ENCODE measurements around the gene TMEM59.

Gene TMEM59

DNA sequence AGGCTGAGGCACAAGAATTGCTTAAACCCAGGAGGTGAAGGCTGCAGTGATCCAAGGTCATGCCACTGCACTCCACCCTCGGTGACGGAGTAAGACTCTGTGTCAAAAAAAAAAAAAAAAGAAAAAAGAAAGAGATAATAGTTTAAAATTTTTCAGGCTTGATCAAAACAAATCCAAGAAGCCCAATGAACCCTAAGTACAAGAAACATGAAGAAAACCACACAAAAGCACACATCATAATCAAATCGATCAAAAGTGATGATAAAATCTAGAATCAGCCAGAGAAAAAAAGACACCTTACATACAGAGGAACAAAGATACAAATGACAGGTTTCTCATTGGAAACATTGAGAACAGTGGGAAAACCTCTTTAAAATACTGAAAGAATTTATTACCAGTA is 66.5 kb downstream of the TMEM59 start:
- no peak overlapping the region for H3K27ac ChIP-seq (ENCODE audit: low read depth, low read length)
- H3K27me3 ChIP-seq (ENCODE audit: control insufficient read depth in 1 of 2, insufficient read depth in 2 of 2, low read length in 2 of 2), result no peaks in the 10 kb centered on the region
- no peak overlapping the region for H3K9ac ChIP-seq (ENCODE audit: low read depth in 1 of 2, low read length in 2 of 2)
- peaks cover 0 to 8% of the 10 kb centered on the region in 2 donors for H3K4me1 ChIP-seq (ENCODE audit: control insufficient read depth in 1 of 2, insufficient read depth in 2 of 2, low read length in 2 of 2)
- H3K36me3 ChIP-seq (ENCODE audit: control insufficient read depth in 1 of 2, insufficient read depth in 2 of 2, low read length in 2 of 2), result no peaks in the 10 kb centered on the region
- H3K4me3 ChIP-seq (ENCODE audit: low read depth in 1 of 2, low read length in 2 of 2), result no peak overlapping the region
- H3K9me3 ChIP-seq (ENCODE audit: control insufficient read depth in 1 of 2, low read length in 2 of 2), result no peaks in the 10 kb centered on the region

DNA sequence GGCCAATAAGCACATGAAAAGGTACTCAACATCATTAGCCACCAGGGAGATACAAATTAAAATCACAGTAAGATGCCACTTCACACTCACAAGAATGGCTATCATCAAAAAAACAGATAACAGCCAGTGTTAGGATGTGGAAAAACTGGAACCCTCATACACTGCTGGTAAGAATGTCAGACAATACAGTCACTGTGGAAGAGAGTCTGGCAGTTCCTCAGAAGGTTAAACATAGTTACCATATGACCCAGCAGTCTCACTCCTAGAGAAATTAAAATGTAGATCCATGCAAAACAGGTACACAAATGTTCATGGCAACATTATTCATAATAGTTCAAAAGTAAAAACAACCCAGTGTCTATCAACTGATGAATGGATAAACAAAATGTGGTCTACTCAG is 68.3 kb downstream of the TMEM59 start:
- Histone ChIP-seq H3K4me1 (ENCODE audit: control insufficient read depth in 1 of 2, insufficient read depth in 2 of 2, low read length in 2 of 2) (peaks cover 0 to 8% of the 10 kb centered on the region in 2 donors), H3K9ac (ENCODE audit: low read depth in 1 of 2, low read length in 2 of 2) (no peak overlapping the region), H3K4me3 (ENCODE audit: low read depth in 1 of 2, low read length in 2 of 2) (no peak overlapping the region), H3K27me3 (ENCODE audit: control insufficient read depth in 1 of 2, insufficient read depth in 2 of 2, low read length in 2 of 2) (no peaks in the 10 kb centered on the region), H3K27ac (ENCODE audit: low read depth, low read length) (no peak overlapping the region), H3K36me3 (ENCODE audit: control insufficient read depth in 1 of 2, insufficient read depth in 2 of 2, low read length in 2 of 2) (no peaks in the 10 kb centered on the region), H3K9me3 (ENCODE audit: control insufficient read depth in 1 of 2, low read length in 2 of 2) (no peaks in the 10 kb centered on the region)

DNA sequence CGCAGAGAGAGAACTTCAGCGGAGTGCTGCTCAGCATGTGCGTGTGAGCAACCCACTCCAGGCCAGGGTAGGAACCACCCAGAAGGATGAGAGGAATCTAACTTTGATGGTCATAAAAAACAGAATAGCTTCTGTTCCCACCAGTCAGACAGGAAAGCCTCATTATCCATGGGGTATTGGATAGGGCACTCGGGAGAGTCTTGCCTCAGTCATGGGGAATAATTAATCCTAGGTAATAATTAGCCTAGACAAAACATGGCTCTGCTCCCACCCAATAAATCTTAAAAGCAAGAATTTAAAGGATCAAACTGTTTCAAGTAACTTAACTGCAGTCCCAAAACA is 70.3 kb downstream of the TMEM59 start:
- H3K4me3 ChIP-seq (ENCODE audit: low read depth in 1 of 2, low read length in 2 of 2), result peak overlapping the region; percentile 63 to 69
- H3K27ac ChIP-seq (ENCODE audit: low read depth, low read length), result no peak overlapping the region
- H3K4me1 ChIP-seq (ENCODE audit: control insufficient read depth in 1 of 2, insufficient read depth in 2 of 2, low read length in 2 of 2), result peaks cover 0 to 8% of the 10 kb centered on the region in 2 donors
- no peaks in the 10 kb centered on the region for H3K9me3 ChIP-seq (ENCODE audit: control insufficient read depth in 1 of 2, low read length in 2 of 2)
- H3K36me3 ChIP-seq (ENCODE audit: control insufficient read depth in 1 of 2, insufficient read depth in 2 of 2, low read length in 2 of 2), result no peaks in the 10 kb centered on the region
- H3K9ac ChIP-seq (ENCODE audit: low read depth in 1 of 2, low read length in 2 of 2), result peak overlapping the region in 1 of 2 donors; percentile 34
- no peaks in the 10 kb centered on the region for H3K27me3 ChIP-seq (ENCODE audit: control insufficient read depth in 1 of 2, insufficient read depth in 2 of 2, low read length in 2 of 2)

DNA sequence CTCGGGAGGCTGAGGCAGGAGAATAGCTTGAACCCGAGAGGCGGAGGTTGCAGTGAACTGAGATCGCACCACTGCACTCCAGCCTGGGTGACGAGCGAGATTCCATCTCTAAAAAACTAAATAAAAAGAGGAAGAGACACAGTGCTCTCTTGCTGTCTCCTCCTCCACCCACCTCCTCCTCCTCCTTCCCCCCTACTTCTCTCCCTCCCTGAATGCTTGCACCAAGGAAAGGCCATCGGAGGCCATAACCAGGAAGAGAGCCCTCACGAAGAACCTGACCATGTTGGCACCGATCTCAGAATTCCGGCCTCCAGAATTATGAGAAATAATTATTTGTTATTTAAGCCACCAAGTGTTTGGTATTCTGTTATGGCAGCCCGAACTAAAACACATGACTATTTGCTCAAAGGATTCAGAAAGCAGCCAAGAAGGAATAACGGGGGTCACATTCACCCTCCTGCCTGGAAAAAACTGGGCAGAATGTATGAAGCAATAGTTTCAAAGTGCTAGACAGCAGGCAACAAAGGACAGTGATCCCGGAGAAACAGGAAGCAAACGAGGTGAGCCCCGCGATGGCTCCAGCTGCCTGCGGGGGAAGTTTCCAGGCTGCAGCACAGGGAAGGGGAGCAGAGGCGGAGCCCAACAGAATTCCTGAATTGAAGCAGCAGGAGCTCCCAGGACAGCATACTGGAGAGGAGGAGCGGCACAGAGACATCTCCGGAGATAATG is 70.8 kb downstream of the TMEM59 start:
- peaks cover 0 to 8% of the 10 kb centered on the region in 2 donors for H3K4me1 ChIP-seq (ENCODE audit: control insufficient read depth in 1 of 2, insufficient read depth in 2 of 2, low read length in 2 of 2)
- no peaks in the 10 kb centered on the region for H3K27me3 ChIP-seq (ENCODE audit: control insufficient read depth in 1 of 2, insufficient read depth in 2 of 2, low read length in 2 of 2)
- no peaks in the 10 kb centered on the region for H3K9me3 ChIP-seq (ENCODE audit: control insufficient read depth in 1 of 2, low read length in 2 of 2)
- peak overlapping the region; percentile 63 to 69 for H3K4me3 ChIP-seq (ENCODE audit: low read depth in 1 of 2, low read length in 2 of 2)
- H3K27ac ChIP-seq (ENCODE audit: low read depth, low read length), result no peak overlapping the region
- peak overlapping the region in 1 of 2 donors; percentile 34 for H3K9ac ChIP-seq (ENCODE audit: low read depth in 1 of 2, low read length in 2 of 2)
- H3K36me3 ChIP-seq (ENCODE audit: control insufficient read depth in 1 of 2, insufficient read depth in 2 of 2, low read length in 2 of 2), result no peaks in the 10 kb centered on the region

DNA sequence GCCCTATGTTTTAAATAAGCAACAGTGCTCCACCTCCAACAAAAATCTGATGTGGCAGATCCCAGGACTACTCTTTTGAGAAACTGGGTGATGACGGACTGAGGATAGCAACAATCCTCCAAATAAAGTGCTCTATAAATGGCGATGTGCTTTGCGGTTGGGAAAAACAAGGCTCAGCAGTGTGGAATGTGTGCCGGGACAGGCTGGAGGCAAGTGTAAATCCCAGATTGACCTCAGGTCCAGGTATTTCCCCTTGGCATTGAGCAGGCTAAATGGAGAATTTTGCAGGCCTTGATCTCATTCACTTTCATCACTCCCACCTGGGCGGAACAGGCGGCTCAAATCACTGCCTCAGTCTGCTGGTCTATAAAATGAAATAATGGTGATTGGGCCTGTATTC is 71.8 kb downstream of the TMEM59 start:
- H3K4me3 ChIP-seq (ENCODE audit: low read depth in 1 of 2, low read length in 2 of 2), result no peak overlapping the region
- H3K36me3 ChIP-seq (ENCODE audit: control insufficient read depth in 1 of 2, insufficient read depth in 2 of 2, low read length in 2 of 2), result no peaks in the 10 kb centered on the region
- no peaks in the 10 kb centered on the region for H3K27me3 ChIP-seq (ENCODE audit: control insufficient read depth in 1 of 2, insufficient read depth in 2 of 2, low read length in 2 of 2)
- peaks cover 0 to 8% of the 10 kb centered on the region in 2 donors for H3K4me1 ChIP-seq (ENCODE audit: control insufficient read depth in 1 of 2, insufficient read depth in 2 of 2, low read length in 2 of 2)
- H3K27ac ChIP-seq (ENCODE audit: low read depth, low read length), result no peak overlapping the region
- H3K9me3 ChIP-seq (ENCODE audit: control insufficient read depth in 1 of 2, low read length in 2 of 2), result no peaks in the 10 kb centered on the region
- H3K9ac ChIP-seq (ENCODE audit: low read depth in 1 of 2, low read length in 2 of 2), result no peak overlapping the region

DNA sequence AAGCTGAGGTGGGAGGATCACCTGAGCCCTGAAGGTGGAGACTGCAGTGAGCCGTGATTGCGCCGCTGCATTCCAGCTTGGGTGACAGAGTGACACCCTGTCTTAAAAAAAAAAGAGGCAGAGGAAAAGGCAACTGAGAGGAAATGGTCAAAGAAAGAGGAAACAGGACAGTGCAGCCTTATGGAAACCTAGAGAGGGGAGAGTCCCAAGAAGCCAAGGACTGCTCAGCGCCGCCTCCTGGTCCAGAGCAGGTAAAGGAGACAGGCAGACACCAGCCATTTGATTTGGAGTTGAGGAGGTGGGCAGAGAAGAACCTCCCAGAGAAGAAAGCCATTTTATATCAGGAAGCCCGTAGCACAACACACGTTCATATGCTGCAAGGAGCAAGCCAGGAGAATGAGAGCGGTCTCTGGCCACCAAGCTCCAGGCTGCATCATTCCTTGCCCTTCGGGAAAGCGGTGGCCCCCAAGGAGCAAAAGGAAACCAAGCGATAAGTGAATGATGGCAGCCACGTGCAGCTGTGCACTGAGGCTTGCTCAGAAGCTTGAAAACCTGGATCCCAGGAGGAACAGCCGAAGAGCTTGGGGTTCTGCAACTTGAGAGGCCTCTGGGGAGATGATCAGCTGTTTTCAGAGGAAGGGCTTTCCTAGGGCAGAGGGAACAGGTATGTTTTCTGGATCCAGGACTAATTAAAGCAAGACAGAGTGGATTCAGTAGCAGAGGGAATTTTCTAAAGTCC is 73.1 kb downstream of the TMEM59 start:
- no peak overlapping the region for H3K9ac ChIP-seq (ENCODE audit: low read depth in 1 of 2, low read length in 2 of 2)
- H3K27me3 ChIP-seq (ENCODE audit: control insufficient read depth in 1 of 2, insufficient read depth in 2 of 2, low read length in 2 of 2), result no peaks in the 10 kb centered on the region
- peaks cover 0 to 8% of the 10 kb centered on the region in 2 donors for H3K4me1 ChIP-seq (ENCODE audit: control insufficient read depth in 1 of 2, insufficient read depth in 2 of 2, low read length in 2 of 2)
- no peaks in the 10 kb centered on the region for H3K9me3 ChIP-seq (ENCODE audit: control insufficient read depth in 1 of 2, low read length in 2 of 2)
- H3K27ac ChIP-seq (ENCODE audit: low read depth, low read length), result no peak overlapping the region
- no peaks in the 10 kb centered on the region for H3K36me3 ChIP-seq (ENCODE audit: control insufficient read depth in 1 of 2, insufficient read depth in 2 of 2, low read length in 2 of 2)
- H3K4me3 ChIP-seq (ENCODE audit: low read depth in 1 of 2, low read length in 2 of 2), result no peak overlapping the region

Measured in duodenal mucosa (tissue), 2 donors.